HepG2 (cell line): ENCODE measurements around the gene WWP2. TPM values are rescaled to one million over a fixed set of nuclear protein-coding genes. Genes with fewer than 3 reads are reported as not detected.

Experiments
- AGO2 ChIP-seq: fragments of 200-400 bp; formaldehyde crosslinking; optimal IDR thresholded peaks from 2 replicates; pipeline ENCODE3; 2017; ENCODE audit warnings: mild to moderate bottlenecking, low read depth, low read length, moderate library complexity
- CBX5 ChIP-seq: sonication (generic); formaldehyde crosslinking; IDR thresholded peaks from 2 replicates; pipeline ENCODE4 v1.4.0; 2020; ENCODE audit warnings: missing genetic modification reagents, borderline replicate concordance
- DBP ChIP-seq: sonication (generic); formaldehyde crosslinking; IDR thresholded peaks from 2 replicates; pipeline ENCODE4 v1.4.0; 2020; ENCODE audit warnings: missing genetic modification reagents; ENCODE audit errors: not compliant biosample characterization
- ETV5 ChIP-seq: IDR thresholded peaks from 2 replicates; pipeline ENCODE4 v1.6.1; 2018; ENCODE audit warnings: missing biosample characterization, missing genetic modification reagents, inconsistent platforms, borderline replicate concordance
- FOXJ3 ChIP-seq: sonication (generic); formaldehyde crosslinking; IDR thresholded peaks from 2 replicates; pipeline ENCODE4 v1.4.0; 2020; ENCODE audit warnings: missing genetic modification reagents, mild to moderate bottlenecking, borderline replicate concordance
- KLF15 ChIP-seq: sonication (generic); formaldehyde crosslinking; IDR thresholded peaks from 2 replicates; pipeline ENCODE4 v1.8.1; 2023; ENCODE audit warnings: borderline replicate concordance, mild to moderate bottlenecking, inconsistent platforms, missing genetic modification reagents, mixed read lengths
- MXD3 ChIP-seq: IDR thresholded peaks from 2 replicates; pipeline ENCODE4 v1.6.1; 2016; ENCODE audit warnings: mild to moderate bottlenecking, missing biosample characterization, missing genetic modification reagents
- NONO ChIP-seq, 2 experiments: fragments of 450-650 bp in 1 of 2; sonication (generic) in 1 of 2; formaldehyde crosslinking in 1 of 2; IDR thresholded peaks in 1 of 2; conservative IDR thresholded peaks in 1 of 2; 2 replicates each; pipeline versions ENCODE4 v1.6.1 to v1.8.0; 2017 to 2022; ENCODE audit warnings: mild to moderate bottlenecking in 1 of 2, missing genetic modification reagents in 1 of 2, moderate library complexity in 1 of 2
- PREB ChIP-seq: sonication (generic); formaldehyde crosslinking; IDR thresholded peaks from 2 replicates; pipeline ENCODE4 v1.4.0; 2020; ENCODE audit warnings: missing genetic modification reagents
- SIX1 ChIP-seq: sonication (generic); formaldehyde crosslinking; IDR thresholded peaks from 2 replicates; pipeline ENCODE4 v1.4.0; 2020; ENCODE audit warnings: missing genetic modification reagents, borderline replicate concordance
- SRY ChIP-seq: sonication (generic); formaldehyde crosslinking; IDR thresholded peaks from 2 replicates; pipeline ENCODE4 v1.8.0; 2022; ENCODE audit warnings: mild to moderate bottlenecking, missing genetic modification reagents
- TFDP2 ChIP-seq: sonication (generic); formaldehyde crosslinking; IDR thresholded peaks from 2 replicates; pipeline ENCODE4 v1.4.0; 2020; ENCODE audit warnings: missing genetic modification reagents
- THAP8 ChIP-seq: sonication (generic); formaldehyde crosslinking; IDR thresholded peaks from 2 replicates; pipeline ENCODE4 v1.5.1; 2020; ENCODE audit warnings: missing genetic modification reagents, mild to moderate bottlenecking, borderline replicate concordance
- ZBTB38 ChIP-seq: sonication (generic); formaldehyde crosslinking; IDR thresholded peaks from 2 replicates; pipeline ENCODE4 v1.5.1; 2020; ENCODE audit warnings: mild to moderate bottlenecking, missing genetic modification reagents
- ZFY ChIP-seq: sonication (generic); formaldehyde crosslinking; IDR thresholded peaks from 2 replicates; pipeline ENCODE4 v1.4.0; 2020; ENCODE audit warnings: missing genetic modification reagents
- ZNF441 ChIP-seq: sonication (generic); formaldehyde crosslinking; IDR thresholded peaks from 2 replicates; pipeline ENCODE4 v1.7.0; 2021; ENCODE audit warnings: missing genetic modification reagents, borderline replicate concordance
- ZNF549 ChIP-seq: sonication (generic); formaldehyde crosslinking; IDR thresholded peaks from 2 replicates; pipeline ENCODE4 v1.5.0; 2020; ENCODE audit warnings: missing genetic modification reagents
- ZNF710 ChIP-seq: sonication (generic); formaldehyde crosslinking; IDR thresholded peaks from 2 replicates; pipeline ENCODE4 v1.5.0; 2020; ENCODE audit warnings: mild to moderate bottlenecking, missing genetic modification reagents, borderline replicate concordance
- ZNF720 ChIP-seq: sonication (generic); formaldehyde crosslinking; IDR thresholded peaks from 2 replicates; pipeline ENCODE4 v1.4.0; 2020; ENCODE audit warnings: missing genetic modification reagents
- ZNF816 ChIP-seq: sonication (generic); formaldehyde crosslinking; IDR thresholded peaks from 2 replicates; pipeline ENCODE4 v1.8.0; 2022; ENCODE audit warnings: missing genetic modification reagents, mild to moderate bottlenecking, borderline replicate concordance
- polyA plus RNA-seq, 8 experiments: library from polyadenylated mRNA; depleted of rRNA in 3 of 8; stranded (reverse) in 7 of 8; unstranded in 1 of 8; fragments of >200 nt; fragmentation: Illumina TruSeq in 4 of 8; extraction: Trizol in 4 of 8; gene quantifications; 2 replicates each; pipeline versions ENCODE4 v1.2.1 to v1.2.3, GENCODE V29; 2011 to 2016; ENCODE audit warnings: low read depth in 4 of 8, missing spikeins in 1 of 8, mixed read lengths in 1 of 8; ENCODE audit not compliant: insufficient read depth in 1 of 8
- total RNA-seq, 5 experiments: library from RNA; depleted of rRNA; stranded (reverse); fragments of >200 nt; fragmentation: Illumina TruSeq; extraction: Trizol; gene quantifications; 2 replicates each; pipeline ENCODE4 v1.2.3, GENCODE V29; 2016; ENCODE audit warnings: low read depth in 1 of 5

The WWP2 gene
- total and polyA plus RNA-seq, 2 of the 13 experiments (the other 11 are each of a cell fraction or from before 2014, with no cell fraction given): 11.4 to 28.2 TPM

GRCh38 chr16:69761983-69762813 is at the start of gene WWP2 (continued):
- TF ChIP-seq MXD3 (CRISPR knock-in tag) (no peak; the same call in 1 of the 2 replicates), ZNF441 (CRISPR knock-in tag) (0 out of 2 replicates have a peak, but pooled peaks have one; percentile 18), FOXJ3 (no peak), ZNF720 (CRISPR knock-in tag) (no peak), CBX5 (CRISPR knock-in tag) (no peak), SRY (CRISPR knock-in tag) (peak; percentile 54), ZNF710 (CRISPR knock-in tag) (no peak), KLF15 (CRISPR knock-in tag) (peak; percentile 59; the same call in 1 of the 2 replicates), ETV5 (CRISPR knock-in tag) (peak; percentile 32; the same call in 1 of the 2 replicates), TFDP2 (peak; percentile 39; the same call in 1 of the 2 replicates), NONO (IDR thresholded peaks at IDR 0.05) (no peak), NONO (CRISPR knock-in tag; conservative IDR thresholded peaks at IDR 0.05) (peak; percentile 88), ZNF816 (CRISPR knock-in tag) (0 out of 2 replicates have a peak, but pooled peaks have one; percentile 7), ZBTB38 (peak; percentile 53; the same call in 1 of the 2 replicates), AGO2 (peak; percentile 64), DBP (CRISPR knock-in tag) (no peak), ZFY (CRISPR knock-in tag) (peak; percentile 100), PREB (CRISPR knock-in tag) (no peak), THAP8 (no peak), ZNF549 (CRISPR knock-in tag) (no peak), SIX1 (CRISPR knock-in tag) (no peak; the same call in 1 of the 2 replicates)
